ENCODE measurements around the gene AAK1. TPM values are rescaled to one million over a fixed set of nuclear protein-coding genes. Genes with fewer than 3 reads are reported as not detected.
"Not testable (repeated sequence)": the region's sequence is repeated elsewhere in the genome, so short reads cannot be mapped to it uniquely, and the experiment has no call there.

The AAK1 gene
- total and polyA plus RNA-seq, 2 experiments from 2014 or later = 39.0 to 52.4 TPM

- no peak for TF ChIP-seq ZNF462 (CRISPR knock-in tag; IDR thresholded peaks at IDR 0.05)
- no peak for TF ChIP-seq JUNB (IDR thresholded peaks at IDR 0.05; ENCODE audit: unreplicated experiment)
- no peak for TF ChIP-seq STAT1 (IDR thresholded peaks at IDR 0.05; ENCODE audit: unreplicated experiment)
- TF ChIP-seq CREB1 (CRISPR knock-in tag; IDR thresholded peaks at IDR 0.05; ENCODE audit: low read depth) = no peak
- TF ChIP-seq ZNF114 (CRISPR knock-in tag; IDR thresholded peaks at IDR 0.05) = no peak
- TF ChIP-seq ZNF331 (CRISPR knock-in tag; IDR thresholded peaks at IDR 0.05; ENCODE audit: low read depth) = no peak
- no peak for TF ChIP-seq NANOG (IDR thresholded peaks at IDR 0.05; ENCODE audit: borderline replicate concordance)
Observed at GRCh38 chr2:69553991-69554390, 89.5 kb downstream of the AAK1 start (continued).

- not testable (repeated sequence) for H3K4me1 ChIP-seq (ENCODE audit: insufficient read depth); H3K27ac Mint-ChIP-seq; H3K4me2 ChIP-seq; ATAC-seq; H3K4me1 Mint-ChIP-seq; H3K36me3 ChIP-seq (ENCODE audit: insufficient read depth); H3K27me3 ChIP-seq (ENCODE audit: insufficient read depth); H4K20me1 ChIP-seq (replicated peaks; ENCODE audit: insufficient read depth); H3K4me3 Mint-ChIP-seq; DNase-seq (ENCODE audit: low spot score); H3K79me2 ChIP-seq (replicated peaks; ENCODE audit: insufficient read depth); H3K27me3 Mint-ChIP-seq (ENCODE audit: insufficient read depth, low read depth, poor library complexity); H2AFZ ChIP-seq; H3K27ac ChIP-seq (ENCODE audit: low read depth); H3F3A ChIP-seq (replicated peaks; ENCODE audit: low read depth); H3K9me2 ChIP-seq (ENCODE audit: insufficient read depth); H3K4me3 ChIP-seq
- Mint-ChIP-seq H3K36me3 (ENCODE audit: low read depth) (peaks cover 23% of the 10 kb centered on the region; the same call in 2 of the 3 replicates), H3K9me3 (peaks cover 11% of the 10 kb centered on the region; the same call in 2 of the 3 replicates)
Observed at GRCh38 chr2:69550511-69550910, 93.0 kb downstream of the AAK1 start.

Measured in GM23338 (cell line).